HCT116 (cell line): ENCODE data around the gene KLHL3. TPM values are rescaled to one million over a fixed set of nuclear protein-coding genes. Genes with fewer than 3 reads are reported as not detected.

Experiments used
- ATAC-seq: fragments of 200-7000 bp; cut with Tn5 transposase; 2 replicates; pipeline ENCODE4 v1.9.1; 2020; ENCODE audit warnings: mild to moderate bottlenecking, moderate library complexity
- BruUV-seq: library from RNA; stranded (reverse); fragments of 400-500 nt; replicated peaks from 2 replicates; lab custom pipeline; 2021; lab: Mats Ljungman, UMichigan
- CTCF ChIA-PET: fragments of 300-600 bp; sonication (Branson Sonifier 250); formaldehyde crosslinking; loops from one replicate; lab custom pipeline; 2021; ENCODE audit warnings: antibody characterized with exemption; lab: Charles Lee
- POLR2A ChIA-PET: fragments of 300-600, 350-600 bp; sonication (Branson Sonifier 250); formaldehyde crosslinking; loops from one replicate; lab custom pipeline; 2021; ENCODE audit warnings: antibody characterized with exemption; lab: Charles Lee
- RAD21 ChIA-PET, 2 experiments: fragments of 300-600 bp; sonication (Branson Sonifier 250); formaldehyde crosslinking; loops; one replicate each; lab custom pipeline; 2023; ENCODE audit warnings: low total read pairs in 2 of 2; ENCODE audit not compliant: uncharacterized antibody in 2 of 2, unreplicated experiment in 2 of 2, low non-redundant PET in 1 of 2; lab: Charles Lee
- DNase-seq: peaks from one replicate; pipeline ENCODE4 v3.0.0-alpha.2; 2010; ENCODE audit warnings: low read depth, low spot score
- H2AFZ ChIP-seq: fragments of 200-600 bp; shearing (Covaris generic), sonication (generic); 2 replicates; pipeline ENCODE4 v1.6.1; 2017; ENCODE audit warnings: low read depth, mixed run types, mixed read lengths, antibody characterized with exemption, low read length; ENCODE audit not compliant: poor library complexity, severe bottlenecking
- H3K27ac ChIP-seq: 2 replicates; pipeline ENCODE4 v1.5.1; 2012; ENCODE audit warnings: low read depth, low read length
- H3K27me3 ChIP-seq: fragments of 200-600 bp; sonication (generic); 2 replicates; pipeline ENCODE4 v1.6.1; 2016; ENCODE audit warnings: mixed run types, low read length, mixed read lengths; ENCODE audit not compliant: insufficient read depth
- H3K36me3 ChIP-seq, 2 experiments: fragments of 200-500 bp in 1 of 2; fragments of 200-600 bp in 1 of 2; sonication (Bioruptor generic) in 1 of 2; sonication (generic) in 1 of 2; 2 replicates each; pipeline versions ENCODE4 v1.5.1 to v1.6.1; 2014 to 2016; ENCODE audit warnings: low read length in 2 of 2, inconsistent platforms in 1 of 2, mixed read lengths in 1 of 2, mixed run types in 1 of 2; ENCODE audit not compliant: insufficient read depth in 2 of 2, control insufficient read depth in 1 of 2
- H3K4me1 ChIP-seq, 2 experiments: fragments of 200-600 bp in 1 of 2; sonication (generic) in 1 of 2; 2 replicates each; pipeline versions ENCODE4 v1.5.1 to v1.6.1; 2012 to 2017; ENCODE audit warnings: low read length in 2 of 2, inconsistent platforms in 1 of 2, mild to moderate bottlenecking in 1 of 2, mixed read lengths in 1 of 2, mixed run types in 1 of 2, moderate library complexity in 1 of 2; ENCODE audit not compliant: insufficient read depth in 2 of 2, control insufficient read depth in 1 of 2
- H3K4me2 ChIP-seq: fragments of 200-600 bp; sonication (generic); 2 replicates; pipeline ENCODE4 v1.6.1; 2017; ENCODE audit warnings: mixed run types, low read length, mixed read lengths
- H3K4me3 ChIP-seq, 2 experiments: fragments of 200-600 bp in 1 of 2; sonication (generic) in 1 of 2; replicated peaks in 1 of 2; 2 replicates each; pipeline ENCODE4 v1.5.1; 2011 to 2016; ENCODE audit warnings: low read length in 2 of 2, control low read depth in 1 of 2, low read depth in 1 of 2, mild to moderate bottlenecking in 1 of 2, mixed read lengths in 1 of 2, mixed run types in 1 of 2
- H3K79me2 ChIP-seq: fragments of 200-600 bp; sonication (generic); 2 replicates; pipeline ENCODE4 v1.6.1; 2017; ENCODE audit warnings: mild to moderate bottlenecking, mixed run types, low read length, moderate library complexity, mixed read lengths; ENCODE audit not compliant: insufficient read depth
- H3K9ac ChIP-seq: fragments of 200-600 bp; sonication (generic); 2 replicates; pipeline ENCODE4 v1.6.1; 2016; ENCODE audit warnings: low read length, mixed read lengths
- H3K9me2 ChIP-seq: fragments of 200-600 bp; sonication (generic), shearing (Covaris generic); 2 replicates; pipeline ENCODE4 v1.6.1; 2017; ENCODE audit warnings: mixed run types, mild to moderate bottlenecking, moderate library complexity; ENCODE audit not compliant: insufficient read depth
- H3K9me3 ChIP-seq, 2 experiments: fragments of 200-500 bp in 1 of 2; fragments of 200-600 bp in 1 of 2; sonication (Bioruptor generic) in 1 of 2; sonication (generic) in 1 of 2; 2 replicates each; pipeline ENCODE4 v1.6.1; 2014 to 2017; ENCODE audit warnings: low read length in 2 of 2, mixed read lengths in 2 of 2, inconsistent platforms in 1 of 2, low read depth in 1 of 2, mild to moderate bottlenecking in 1 of 2, mixed run types in 1 of 2, moderate library complexity in 1 of 2; ENCODE audit not compliant: control insufficient read depth in 1 of 2, insufficient read depth in 1 of 2
- H4K20me1 ChIP-seq: fragments of 200-600 bp; sonication (generic), shearing (Covaris generic); 2 replicates; pipeline ENCODE4 v1.6.1; 2017; ENCODE audit warnings: mixed run types, mild to moderate bottlenecking, moderate library complexity; ENCODE audit not compliant: insufficient read depth
- CBX3 ChIP-seq: IDR thresholded peaks from 2 replicates; pipeline ENCODE4 v1.6.1; 2012; ENCODE audit warnings: low read depth
- CEBPB ChIP-seq: IDR thresholded peaks from 2 replicates; pipeline ENCODE4 v1.6.1; 2012; ENCODE audit warnings: low read depth
- ELF1 ChIP-seq: IDR thresholded peaks from 2 replicates; pipeline ENCODE4 v1.6.1; 2012; ENCODE audit warnings: low read depth, borderline replicate concordance
- EZH2phosphoT487 ChIP-seq: fragments of 200-600 bp; IDR thresholded peaks from 2 replicates; pipeline ENCODE4 v1.6.1; 2018; ENCODE audit warnings: antibody characterized with exemption, borderline replicate concordance
- JUND ChIP-seq: IDR thresholded peaks from 2 replicates; pipeline ENCODE4 v1.6.1; 2012
- POLR2AphosphoS5 ChIP-seq: IDR thresholded peaks from 2 replicates; pipeline ENCODE4 v1.6.1; 2011; ENCODE audit warnings: mild to moderate bottlenecking, low read depth, low read length, moderate library complexity
- TCF7L2 ChIP-seq: IDR thresholded peaks from 2 replicates; pipeline ENCODE4 v1.7.0; 2011; ENCODE audit warnings: borderline replicate concordance, inconsistent platforms; ENCODE audit not compliant: insufficient read depth, insufficient read length; ENCODE audit errors: extremely low read depth
- YY1 ChIP-seq: IDR thresholded peaks from 2 replicates; pipeline ENCODE4 v1.6.1; 2011; ENCODE audit warnings: low read length, low read depth, moderate library complexity, mild to moderate bottlenecking; ENCODE audit not compliant: insufficient replicate concordance; ENCODE audit errors: extremely low read depth
- intact Hi-C: fragments of 100-400 bp; cut with micrococcal nuclease; formaldehyde crosslinking; loops from 2 replicates; pipeline ENCODE4 v1.10.0; 2022
- total RNA-seq: library from RNA; stranded (reverse); gene quantifications from one replicate; pipeline ENCODE4 v1.2.1, GENCODE V29; 2021; ENCODE audit not compliant: unreplicated experiment
- TF ChIP-seq, protein P1 (sequence below): IDR thresholded peaks from 2 replicates; pipeline ENCODE4 v1.6.1; 2012; ENCODE audit warnings: low read depth

Gene KLHL3
- total RNA-seq, 1 experiment from 2014 or later = not detected

DNA sequence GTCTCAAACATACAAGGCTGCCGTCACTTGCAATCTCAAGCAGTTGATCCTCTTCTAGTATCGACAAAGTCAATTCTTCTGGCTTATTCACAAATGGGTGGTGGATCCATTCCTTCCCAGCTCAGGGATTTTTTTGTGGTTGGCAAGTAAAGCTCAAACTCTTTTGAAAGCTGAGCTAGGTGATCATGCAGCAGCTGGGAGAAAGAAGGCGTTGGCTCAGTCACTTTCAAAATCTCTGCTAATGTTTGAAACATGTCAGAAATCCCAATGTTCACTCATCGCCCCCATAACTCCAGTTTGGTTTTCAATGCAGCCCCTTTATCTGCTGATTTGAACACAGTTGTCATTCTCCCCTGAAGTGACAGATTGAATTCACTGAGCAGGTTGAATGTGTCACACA is 22.2 kb upstream of the KLHL3 start (continued):
- TF ChIP-seq YY1 (no peak), JUND (no peak), CBX3 (no peak), EZH2phosphoT487 (no peak), CEBPB (no peak), ELF1 (no peak)

DNA sequence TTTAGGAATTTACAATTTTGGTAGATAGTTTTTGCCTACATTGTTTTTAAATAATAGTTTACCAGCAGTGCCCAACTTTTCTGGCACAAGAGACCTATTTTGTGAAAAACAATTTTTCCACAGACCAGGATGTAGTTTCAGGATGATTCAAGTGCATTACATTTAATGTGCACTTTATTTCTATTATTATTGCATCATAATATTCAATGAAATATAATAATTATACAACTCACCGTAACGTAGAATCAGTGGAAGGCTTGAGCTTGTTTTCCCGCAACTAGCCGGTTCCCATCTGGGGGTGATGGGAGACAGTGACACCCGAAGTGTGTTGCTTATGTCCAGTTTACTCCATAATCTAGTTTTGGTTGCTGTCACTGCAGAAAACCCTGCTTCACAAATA is 21.7 kb upstream of the KLHL3 start:
- no peaks in the 10 kb centered on the region for H3K36me3 ChIP-seq
- no peak for TF ChIP-seq POLR2AphosphoS5
- TF ChIP-seq YY1 = no peak
- TF ChIP-seq JUND = no peak
- TF ChIP-seq TCF7L2 = no peak
- TF ChIP-seq, protein P1, sequence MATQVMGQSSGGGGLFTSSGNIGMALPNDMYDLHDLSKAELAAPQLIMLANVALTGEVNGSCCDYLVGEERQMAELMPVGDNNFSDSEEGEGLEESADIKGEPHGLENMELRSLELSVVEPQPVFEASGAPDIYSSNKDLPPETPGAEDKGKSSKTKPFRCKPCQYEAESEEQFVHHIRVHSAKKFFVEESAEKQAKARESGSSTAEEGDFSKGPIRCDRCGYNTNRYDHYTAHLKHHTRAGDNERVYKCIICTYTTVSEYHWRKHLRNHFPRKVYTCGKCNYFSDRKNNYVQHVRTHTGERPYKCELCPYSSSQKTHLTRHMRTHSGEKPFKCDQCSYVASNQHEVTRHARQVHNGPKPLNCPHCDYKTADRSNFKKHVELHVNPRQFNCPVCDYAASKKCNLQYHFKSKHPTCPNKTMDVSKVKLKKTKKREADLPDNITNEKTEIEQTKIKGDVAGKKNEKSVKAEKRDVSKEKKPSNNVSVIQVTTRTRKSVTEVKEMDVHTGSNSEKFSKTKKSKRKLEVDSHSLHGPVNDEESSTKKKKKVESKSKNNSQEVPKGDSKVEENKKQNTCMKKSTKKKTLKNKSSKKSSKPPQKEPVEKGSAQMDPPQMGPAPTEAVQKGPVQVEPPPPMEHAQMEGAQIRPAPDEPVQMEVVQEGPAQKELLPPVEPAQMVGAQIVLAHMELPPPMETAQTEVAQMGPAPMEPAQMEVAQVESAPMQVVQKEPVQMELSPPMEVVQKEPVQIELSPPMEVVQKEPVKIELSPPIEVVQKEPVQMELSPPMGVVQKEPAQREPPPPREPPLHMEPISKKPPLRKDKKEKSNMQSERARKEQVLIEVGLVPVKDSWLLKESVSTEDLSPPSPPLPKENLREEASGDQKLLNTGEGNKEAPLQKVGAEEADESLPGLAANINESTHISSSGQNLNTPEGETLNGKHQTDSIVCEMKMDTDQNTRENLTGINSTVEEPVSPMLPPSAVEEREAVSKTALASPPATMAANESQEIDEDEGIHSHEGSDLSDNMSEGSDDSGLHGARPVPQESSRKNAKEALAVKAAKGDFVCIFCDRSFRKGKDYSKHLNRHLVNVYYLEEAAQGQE = no peak
- no peak for TF ChIP-seq ELF1
- ChIA-PET CTCF (interaction anchor here (1.6 kb wide), 1 partner anchor 21 kb away, joined by 5 read pairs; no protein-coding TSS in a partner anchor), RAD21 (no interaction called here), POLR2A (no interaction called here)
- no peak overlapping the region for H3K27ac ChIP-seq
- peaks cover 0 to 21% of the 10 kb centered on the region in 2 experiments; a peak in 2 of 4 replicates for H3K4me1 ChIP-seq
- H2AFZ ChIP-seq = no peak overlapping the region
- BruUV-seq = no TSS peak
- H3K9ac ChIP-seq = no peak overlapping the region
- H3K4me3 ChIP-seq = no peak overlapping the region
- H3K9me3 ChIP-seq = no peaks in the 10 kb centered on the region
- no peak overlapping the region for H3K4me2 ChIP-seq
- peaks cover 2% of the 10 kb centered on the region; the same call in 1 of the 2 replicates for H4K20me1 ChIP-seq
- no peaks in the 10 kb centered on the region for H3K27me3 ChIP-seq
- ATAC-seq (no peak), DNase-seq (no peak)
- H3K79me2 ChIP-seq = peaks cover 15% of the 10 kb centered on the region
- intact Hi-C loops = no loop called here
- no peaks in the 10 kb centered on the region for H3K9me2 ChIP-seq
